OCI-LY7 (cell line): ENCODE measurements around the gene ATP6V0A4. TPM values are rescaled to one million over a fixed set of nuclear protein-coding genes. Genes with fewer than 3 reads are reported as not detected.

Experiments
- BruUV-seq: library from RNA; stranded (reverse); fragments of 400-500 nt; replicated peaks from 2 replicates; lab custom pipeline; 2021; lab: Mats Ljungman, UMichigan
- CTCF ChIA-PET: fragments of 300-600 bp; sonication (Branson Sonifier 250); formaldehyde crosslinking; loops from one replicate; lab custom pipeline; 2022; ENCODE audit warnings: antibody characterized with exemption; ENCODE audit not compliant: unreplicated experiment; lab: Charles Lee
- POLR2A ChIA-PET: fragments of 300-600 bp; sonication (Branson Sonifier 250); formaldehyde crosslinking; loops from one replicate; lab custom pipeline; 2022; ENCODE audit warnings: antibody characterized with exemption; lab: Charles Lee
- DNase-seq: peaks from one replicate; pipeline ENCODE4 v3.0.0-alpha.2; 2015; ENCODE audit warnings: low spot score
- H2AFZ ChIP-seq: fragments of 200-600 bp; sonication (generic), shearing (Covaris generic); 2 replicates; pipeline ENCODE4 v1.6.1; 2014; ENCODE audit warnings: mild to moderate bottlenecking, antibody characterized with exemption, low read length, moderate library complexity
- H3K27ac ChIP-seq: fragments of 200-600 bp; sonication (generic); 2 replicates; pipeline ENCODE4 v1.5.1; 2014; ENCODE audit warnings: mixed run types, low read depth, mild to moderate bottlenecking, moderate library complexity, low read length, inconsistent platforms; ENCODE audit not compliant: poor library complexity, severe bottlenecking
- H3K36me3 ChIP-seq: fragments of 200-600 bp; sonication (generic); 2 replicates; pipeline ENCODE4 v1.6.1; 2014; ENCODE audit warnings: mild to moderate bottlenecking, antibody characterized with exemption, low read length, moderate library complexity, mixed read lengths; ENCODE audit not compliant: insufficient read depth
- H3K4me1 ChIP-seq: fragments of 200-600 bp; sonication (generic); 2 replicates; pipeline ENCODE4 v1.5.1; 2014; ENCODE audit warnings: mild to moderate bottlenecking, low read length; ENCODE audit not compliant: insufficient read depth, poor library complexity, severe bottlenecking
- H3K4me2 ChIP-seq: fragments of 200-600 bp; sonication (generic); 2 replicates; pipeline ENCODE4 v1.6.1; 2014; ENCODE audit warnings: mild to moderate bottlenecking, low read length
- H3K4me3 ChIP-seq: fragments of 200-600 bp; sonication (generic); 2 replicates; pipeline ENCODE4 v1.5.1; 2014; ENCODE audit warnings: mild to moderate bottlenecking, low read depth, low read length; ENCODE audit not compliant: poor library complexity, severe bottlenecking
- H3K79me2 ChIP-seq: fragments of 200-600 bp; sonication (generic); 2 replicates; pipeline ENCODE4 v1.6.1; 2016; ENCODE audit warnings: low read depth, mild to moderate bottlenecking, low read length, moderate library complexity, mixed read lengths; ENCODE audit not compliant: insufficient read depth
- H3K9me2 ChIP-seq: fragments of 200-600 bp; sonication (generic); 2 replicates; pipeline ENCODE4 v1.6.1; 2016; ENCODE audit warnings: mild to moderate bottlenecking, low read length, mixed read lengths; ENCODE audit not compliant: insufficient read depth
- H3K9me3 ChIP-seq: fragments of 200-600 bp; sonication (generic); 2 replicates; pipeline ENCODE4 v1.6.1; 2014; ENCODE audit warnings: mild to moderate bottlenecking, mixed run types, low read length, mixed read lengths
- H4K20me1 ChIP-seq: fragments of 200-600 bp; sonication (generic); 2 replicates; pipeline ENCODE4 v1.6.1; 2014; ENCODE audit warnings: mild to moderate bottlenecking, antibody characterized with exemption, low read length, moderate library complexity, mixed read lengths; ENCODE audit not compliant: insufficient read depth
- CTCF ChIP-seq: fragments of 200-600 bp; sonication (generic); conservative IDR thresholded peaks from 2 replicates; pipeline ENCODE4 v1.5.1; 2014; ENCODE audit warnings: mild to moderate bottlenecking, antibody characterized with exemption, low read length, moderate library complexity, mixed read lengths
- EZH2phosphoT487 ChIP-seq: fragments of 200-600 bp; sonication (generic); IDR thresholded peaks from 2 replicates; pipeline ENCODE4 v1.6.1; 2018; ENCODE audit warnings: low read depth, borderline replicate concordance, mild to moderate bottlenecking, mixed run types, antibody characterized with exemption, low read length, moderate library complexity, mixed read lengths
- intact Hi-C: fragments of 100-400 bp; cut with micrococcal nuclease; formaldehyde crosslinking; loops from one replicate; pipeline ENCODE4 v1.10.0; 2022; ENCODE audit not compliant: unreplicated experiment
- total RNA-seq, 2 experiments: library from RNA; depleted of rRNA in 1 of 2; stranded (reverse); fragments of >200 nt in 1 of 2; shearing (Covaris generic) in 1 of 2; gene quantifications; 2 replicates each; pipeline ENCODE4 v1.2.3, GENCODE V29; 2014 to 2022

Gene ATP6V0A4
- total RNA-seq, 2 experiments from 2014 or later, result not detected

DNA sequence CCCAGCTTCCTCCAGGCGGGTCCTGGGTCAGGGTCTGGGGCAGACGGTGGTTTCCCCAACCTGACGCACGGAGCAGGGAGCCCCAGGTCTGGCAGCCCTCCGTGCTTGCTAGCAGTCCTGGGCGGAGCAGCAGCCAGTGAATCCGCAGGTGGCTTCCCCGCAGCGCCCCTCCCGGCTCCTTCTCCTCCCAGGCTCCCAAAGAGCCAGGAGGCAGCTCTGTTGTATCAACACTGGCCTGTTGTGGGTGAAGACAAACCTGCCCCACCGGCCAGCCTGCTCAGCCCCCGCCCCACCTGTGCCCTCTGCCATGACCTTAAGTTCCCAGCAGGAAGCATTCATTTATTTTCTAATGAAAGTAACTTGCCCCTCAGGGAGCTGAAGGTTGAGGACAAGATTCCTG, 24.2 kb downstream of the ATP6V0A4 start:
- H4K20me1 ChIP-seq, result no peaks in the 10 kb centered on the region
- H3K27ac ChIP-seq, result no peak overlapping the region
- no peaks in the 10 kb centered on the region for H3K36me3 ChIP-seq
- POLR2A ChIA-PET, result no interaction called here
- intact Hi-C loops, result no loop called here
- H3K9me2 ChIP-seq, result no peaks in the 10 kb centered on the region
- H3K4me2 ChIP-seq, result no peak overlapping the region
- no peak overlapping the region for H2AFZ ChIP-seq
- no peaks in the 10 kb centered on the region for H3K9me3 ChIP-seq
- CTCF ChIA-PET, result no interaction called here
- no peak overlapping the region for H3K4me3 ChIP-seq
- no TSS peak for BruUV-seq
- TF ChIP-seq EZH2phosphoT487 (no peak), CTCF (no peak)
- DNase-seq, result no peak
- H3K79me2 ChIP-seq, result no peaks in the 10 kb centered on the region
- no peaks in the 10 kb centered on the region for H3K4me1 ChIP-seq

- Histone ChIP-seq H3K4me3 (no peak overlapping the region), H3K36me3 (no peaks in the 10 kb centered on the region), H3K4me2 (no peak overlapping the region), H4K20me1 (no peaks in the 10 kb centered on the region), H3K4me1 (no peaks in the 10 kb centered on the region), H3K9me2 (no peaks in the 10 kb centered on the region), H3K9me3 (no peaks in the 10 kb centered on the region), H2AFZ (no peak overlapping the region), H3K79me2 (no peaks in the 10 kb centered on the region), H3K27ac (no peak overlapping the region)
- intact Hi-C loops, result no loop called here
- POLR2A ChIA-PET, result no interaction called here
- CTCF ChIA-PET, result no interaction called here
- no TSS peak for BruUV-seq
- DNase-seq, result no peak
- no peak for TF ChIP-seq EZH2phosphoT487
- no peak for TF ChIP-seq CTCF
Measured at GRCh38 chr7:138773176-138773575, 24.8 kb downstream of the ATP6V0A4 start.

GRCh38 chr7:138770904-138771303, 27.1 kb downstream of the ATP6V0A4 start:
- H3K27ac ChIP-seq, result no peak overlapping the region
- no peak overlapping the region for H2AFZ ChIP-seq
- no peaks in the 10 kb centered on the region for H3K79me2 ChIP-seq
- no peak for DNase-seq
- no peaks in the 10 kb centered on the region for H3K36me3 ChIP-seq
- TF ChIP-seq EZH2phosphoT487 (no peak), CTCF (no peak)
- no peaks in the 10 kb centered on the region for H3K4me1 ChIP-seq
- H3K9me2 ChIP-seq, result no peaks in the 10 kb centered on the region
- ChIA-PET POLR2A (interaction anchor here (0.5 kb wide), 1 partner anchor 260 kb away, joined by 3 read pairs; no protein-coding TSS in a partner anchor), CTCF (no interaction called here)
- no peak overlapping the region for H3K4me3 ChIP-seq
- no peak overlapping the region for H3K4me2 ChIP-seq
- intact Hi-C loops, result no loop called here
- no TSS peak for BruUV-seq
- H4K20me1 ChIP-seq, result no peaks in the 10 kb centered on the region
- H3K9me3 ChIP-seq, result no peaks in the 10 kb centered on the region
